ENCODE data around the gene ETV5.

GRCh38 chr3:186121968-186122367 is 13.1 kb upstream of the ETV5 start:
- TF ChIP-seq ZNF8 (CRISPR knock-in tag; IDR thresholded peaks at IDR 0.05) = no peak
- TF ChIP-seq, protein P1, sequence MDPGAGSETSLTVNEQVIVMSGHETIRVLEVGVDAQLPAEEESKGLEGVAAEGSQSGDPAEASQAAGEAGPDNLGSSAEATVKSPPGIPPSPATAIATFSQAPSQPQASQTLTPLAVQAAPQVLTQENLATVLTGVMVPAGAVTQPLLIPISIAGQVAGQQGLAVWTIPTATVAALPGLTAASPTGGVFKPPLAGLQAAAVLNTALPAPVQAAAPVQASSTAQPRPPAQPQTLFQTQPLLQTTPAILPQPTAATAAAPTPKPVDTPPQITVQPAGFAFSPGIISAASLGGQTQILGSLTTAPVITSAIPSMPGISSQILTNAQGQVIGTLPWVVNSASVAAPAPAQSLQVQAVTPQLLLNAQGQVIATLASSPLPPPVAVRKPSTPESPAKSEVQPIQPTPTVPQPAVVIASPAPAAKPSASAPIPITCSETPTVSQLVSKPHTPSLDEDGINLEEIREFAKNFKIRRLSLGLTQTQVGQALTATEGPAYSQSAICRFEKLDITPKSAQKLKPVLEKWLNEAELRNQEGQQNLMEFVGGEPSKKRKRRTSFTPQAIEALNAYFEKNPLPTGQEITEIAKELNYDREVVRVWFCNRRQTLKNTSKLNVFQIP (CRISPR knock-in tag; IDR thresholded peaks at IDR 0.05; ENCODE audit: borderline replicate concordance, low read depth) = no peak
- TF ChIP-seq CSDC2 (CRISPR knock-in tag; IDR thresholded peaks at IDR 0.05) = no peak
- TF ChIP-seq, protein P2, sequence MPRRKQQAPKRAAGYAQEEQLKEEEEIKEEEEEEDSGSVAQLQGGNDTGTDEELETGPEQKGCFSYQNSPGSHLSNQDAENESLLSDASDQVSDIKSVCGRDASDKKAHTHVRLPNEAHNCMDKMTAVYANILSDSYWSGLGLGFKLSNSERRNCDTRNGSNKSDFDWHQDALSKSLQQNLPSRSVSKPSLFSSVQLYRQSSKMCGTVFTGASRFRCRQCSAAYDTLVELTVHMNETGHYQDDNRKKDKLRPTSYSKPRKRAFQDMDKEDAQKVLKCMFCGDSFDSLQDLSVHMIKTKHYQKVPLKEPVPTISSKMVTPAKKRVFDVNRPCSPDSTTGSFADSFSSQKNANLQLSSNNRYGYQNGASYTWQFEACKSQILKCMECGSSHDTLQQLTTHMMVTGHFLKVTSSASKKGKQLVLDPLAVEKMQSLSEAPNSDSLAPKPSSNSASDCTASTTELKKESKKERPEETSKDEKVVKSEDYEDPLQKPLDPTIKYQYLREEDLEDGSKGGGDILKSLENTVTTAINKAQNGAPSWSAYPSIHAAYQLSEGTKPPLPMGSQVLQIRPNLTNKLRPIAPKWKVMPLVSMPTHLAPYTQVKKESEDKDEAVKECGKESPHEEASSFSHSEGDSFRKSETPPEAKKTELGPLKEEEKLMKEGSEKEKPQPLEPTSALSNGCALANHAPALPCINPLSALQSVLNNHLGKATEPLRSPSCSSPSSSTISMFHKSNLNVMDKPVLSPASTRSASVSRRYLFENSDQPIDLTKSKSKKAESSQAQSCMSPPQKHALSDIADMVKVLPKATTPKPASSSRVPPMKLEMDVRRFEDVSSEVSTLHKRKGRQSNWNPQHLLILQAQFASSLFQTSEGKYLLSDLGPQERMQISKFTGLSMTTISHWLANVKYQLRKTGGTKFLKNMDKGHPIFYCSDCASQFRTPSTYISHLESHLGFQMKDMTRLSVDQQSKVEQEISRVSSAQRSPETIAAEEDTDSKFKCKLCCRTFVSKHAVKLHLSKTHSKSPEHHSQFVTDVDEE (CRISPR knock-in tag; IDR thresholded peaks at IDR 0.05) = no peak
- TF ChIP-seq SNAI2 (CRISPR knock-in tag; IDR thresholded peaks at IDR 0.05) = no peak
- no peak for TF ChIP-seq OSR1 (CRISPR knock-in tag; IDR thresholded peaks at IDR 0.05)
- TF ChIP-seq ARNTL (CRISPR knock-in tag; IDR thresholded peaks at IDR 0.05; ENCODE audit: borderline replicate concordance, low read depth) = no peak
- TF ChIP-seq, protein P3, sequence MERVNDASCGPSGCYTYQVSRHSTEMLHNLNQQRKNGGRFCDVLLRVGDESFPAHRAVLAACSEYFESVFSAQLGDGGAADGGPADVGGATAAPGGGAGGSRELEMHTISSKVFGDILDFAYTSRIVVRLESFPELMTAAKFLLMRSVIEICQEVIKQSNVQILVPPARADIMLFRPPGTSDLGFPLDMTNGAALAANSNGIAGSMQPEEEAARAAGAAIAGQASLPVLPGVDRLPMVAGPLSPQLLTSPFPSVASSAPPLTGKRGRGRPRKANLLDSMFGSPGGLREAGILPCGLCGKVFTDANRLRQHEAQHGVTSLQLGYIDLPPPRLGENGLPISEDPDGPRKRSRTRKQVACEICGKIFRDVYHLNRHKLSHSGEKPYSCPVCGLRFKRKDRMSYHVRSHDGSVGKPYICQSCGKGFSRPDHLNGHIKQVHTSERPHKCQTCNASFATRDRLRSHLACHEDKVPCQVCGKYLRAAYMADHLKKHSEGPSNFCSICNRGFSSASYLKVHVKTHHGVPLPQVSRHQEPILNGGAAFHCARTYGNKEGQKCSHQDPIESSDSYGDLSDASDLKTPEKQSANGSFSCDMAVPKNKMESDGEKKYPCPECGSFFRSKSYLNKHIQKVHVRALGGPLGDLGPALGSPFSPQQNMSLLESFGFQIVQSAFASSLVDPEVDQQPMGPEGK (CRISPR knock-in tag; IDR thresholded peaks at IDR 0.05; ENCODE audit: borderline replicate concordance) = no peak
- no peak for TF ChIP-seq BACH2 (CRISPR knock-in tag; IDR thresholded peaks at IDR 0.05; ENCODE audit: borderline replicate concordance)
- no peak for TF ChIP-seq ISL1 (CRISPR knock-in tag; IDR thresholded peaks at IDR 0.05)
- no peak for TF ChIP-seq ZNF70 (CRISPR knock-in tag; IDR thresholded peaks at IDR 0.05)
- no peak for TF ChIP-seq TCF4 (CRISPR knock-in tag; IDR thresholded peaks at IDR 0.05; ENCODE audit: borderline replicate concordance)
- TF ChIP-seq ZC3H10 (CRISPR knock-in tag; IDR thresholded peaks at IDR 0.05) = no peak
